Measurements from ENCODE around the gene RSBN1. TPM values are rescaled to one million over a fixed set of nuclear protein-coding genes. Genes with fewer than 3 reads are reported as not detected.

Gene RSBN1
- total RNA-seq, 1 experiment from 2014 or later: 10.7 TPM

DNA sequence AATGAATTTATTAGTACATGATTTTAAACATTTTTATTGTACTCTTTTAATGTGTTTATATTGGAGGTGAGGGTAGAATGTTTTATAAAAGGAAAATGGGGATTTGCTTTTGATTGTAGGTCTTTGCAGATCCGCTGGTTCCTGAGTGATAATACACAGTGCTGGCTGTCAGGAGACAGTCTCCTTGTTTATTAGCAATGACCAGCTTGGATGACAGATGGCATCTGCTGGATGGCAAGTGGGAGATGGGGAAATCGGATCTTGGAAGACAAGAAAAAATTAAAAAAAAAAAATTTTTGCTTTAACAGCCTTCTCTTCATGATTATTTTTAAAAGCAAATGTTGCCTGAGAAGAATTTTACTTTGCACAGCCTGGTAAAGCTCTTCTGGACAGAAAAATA is 48.6 kb downstream of the RSBN1 start:
- peaks cover 12% of the 10 kb centered on the region; the same call in 1 of the 2 replicates for H3K36me3 ChIP-seq (ENCODE audit: control insufficient read depth, insufficient read depth, low read length)
- TF ChIP-seq SIN3A (IDR thresholded peaks at IDR 0.05; ENCODE audit: borderline replicate concordance, insufficient read depth, low read depth, low read length) (no peak), POLR2AphosphoS5 (IDR thresholded peaks at IDR 0.05; ENCODE audit: low read depth, low read length) (no peak), TCF7L2 (IDR thresholded peaks at IDR 0.05; ENCODE audit: low read depth, low read length) (no peak)
- TF ChIP-seq, protein P1, sequence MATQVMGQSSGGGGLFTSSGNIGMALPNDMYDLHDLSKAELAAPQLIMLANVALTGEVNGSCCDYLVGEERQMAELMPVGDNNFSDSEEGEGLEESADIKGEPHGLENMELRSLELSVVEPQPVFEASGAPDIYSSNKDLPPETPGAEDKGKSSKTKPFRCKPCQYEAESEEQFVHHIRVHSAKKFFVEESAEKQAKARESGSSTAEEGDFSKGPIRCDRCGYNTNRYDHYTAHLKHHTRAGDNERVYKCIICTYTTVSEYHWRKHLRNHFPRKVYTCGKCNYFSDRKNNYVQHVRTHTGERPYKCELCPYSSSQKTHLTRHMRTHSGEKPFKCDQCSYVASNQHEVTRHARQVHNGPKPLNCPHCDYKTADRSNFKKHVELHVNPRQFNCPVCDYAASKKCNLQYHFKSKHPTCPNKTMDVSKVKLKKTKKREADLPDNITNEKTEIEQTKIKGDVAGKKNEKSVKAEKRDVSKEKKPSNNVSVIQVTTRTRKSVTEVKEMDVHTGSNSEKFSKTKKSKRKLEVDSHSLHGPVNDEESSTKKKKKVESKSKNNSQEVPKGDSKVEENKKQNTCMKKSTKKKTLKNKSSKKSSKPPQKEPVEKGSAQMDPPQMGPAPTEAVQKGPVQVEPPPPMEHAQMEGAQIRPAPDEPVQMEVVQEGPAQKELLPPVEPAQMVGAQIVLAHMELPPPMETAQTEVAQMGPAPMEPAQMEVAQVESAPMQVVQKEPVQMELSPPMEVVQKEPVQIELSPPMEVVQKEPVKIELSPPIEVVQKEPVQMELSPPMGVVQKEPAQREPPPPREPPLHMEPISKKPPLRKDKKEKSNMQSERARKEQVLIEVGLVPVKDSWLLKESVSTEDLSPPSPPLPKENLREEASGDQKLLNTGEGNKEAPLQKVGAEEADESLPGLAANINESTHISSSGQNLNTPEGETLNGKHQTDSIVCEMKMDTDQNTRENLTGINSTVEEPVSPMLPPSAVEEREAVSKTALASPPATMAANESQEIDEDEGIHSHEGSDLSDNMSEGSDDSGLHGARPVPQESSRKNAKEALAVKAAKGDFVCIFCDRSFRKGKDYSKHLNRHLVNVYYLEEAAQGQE (IDR thresholded peaks at IDR 0.05; ENCODE audit: insufficient read depth in 1 of 2, low read depth in 2 of 2, low read length in 1 of 2): no peak
- H3K27ac ChIP-seq (ENCODE audit: low read length): no peak overlapping the region
- no TSS peak for BruUV-seq (replicated peaks)
- intact Hi-C loops (cut with micrococcal nuclease; ENCODE audit: unreplicated experiment) (no loop called here), in situ Hi-C loops (cut with HindIII; ENCODE audit: low pct_unique_long_range_greater_than_20kb, low sequenced_read_pairs) (no loop called here)
- no peak overlapping the region for H3K4me3 ChIP-seq (ENCODE audit: low read depth in 2 of 2, low read length in 2 of 2)
- H3K27me3 ChIP-seq (ENCODE audit: control insufficient read depth, insufficient read depth, low read length): no peaks in the 10 kb centered on the region
- no peaks in the 10 kb centered on the region for H3K9me3 ChIP-seq (ENCODE audit: control insufficient read depth, insufficient read depth, low read depth, low read length)
- ATAC-seq (no peak), DNase-seq (ENCODE audit: low read depth, low spot score) (no peak)
- H3K4me1 ChIP-seq (ENCODE audit: control insufficient read depth, insufficient read depth, low read length): peaks cover 3% of the 10 kb centered on the region
- ChIA-PET CTCF (interaction anchor here (0.7 kb wide), 1 partner anchor 325 kb away, joined by 3 read pairs; no protein-coding TSS in a partner anchor), POLR2A (interaction anchor here (0.7 kb wide), 1 partner anchor 152 kb away, joined by 3 read pairs; no protein-coding TSS in a partner anchor)

DNA sequence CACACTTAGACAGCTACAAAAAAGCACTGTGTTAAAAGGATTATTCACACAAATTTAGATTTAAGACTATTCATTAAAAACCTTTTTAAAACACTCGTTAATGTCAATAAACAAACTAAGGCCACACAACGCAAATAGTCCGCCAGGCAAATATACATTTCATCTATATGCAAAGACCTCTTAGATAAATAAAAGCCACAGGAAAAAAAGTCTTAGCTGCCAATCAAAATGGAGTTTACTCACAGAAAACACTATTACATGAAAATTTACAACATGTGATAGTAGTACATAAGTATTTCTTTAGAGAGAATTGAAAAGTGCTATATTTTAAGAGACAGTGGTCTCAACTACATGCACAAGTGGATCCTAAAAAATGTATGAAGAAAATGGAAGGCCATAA is 50.3 kb downstream of the RSBN1 start:
- no TSS peak for BruUV-seq (replicated peaks)
- H3K4me1 ChIP-seq (ENCODE audit: control insufficient read depth, insufficient read depth, low read length): peaks cover 6% of the 10 kb centered on the region
- TF ChIP-seq SIN3A (IDR thresholded peaks at IDR 0.05; ENCODE audit: borderline replicate concordance, insufficient read depth, low read depth, low read length) (no peak), TCF7L2 (IDR thresholded peaks at IDR 0.05; ENCODE audit: low read depth, low read length) (no peak), POLR2AphosphoS5 (IDR thresholded peaks at IDR 0.05; ENCODE audit: low read depth, low read length) (no peak)
- TF ChIP-seq, protein P2, sequence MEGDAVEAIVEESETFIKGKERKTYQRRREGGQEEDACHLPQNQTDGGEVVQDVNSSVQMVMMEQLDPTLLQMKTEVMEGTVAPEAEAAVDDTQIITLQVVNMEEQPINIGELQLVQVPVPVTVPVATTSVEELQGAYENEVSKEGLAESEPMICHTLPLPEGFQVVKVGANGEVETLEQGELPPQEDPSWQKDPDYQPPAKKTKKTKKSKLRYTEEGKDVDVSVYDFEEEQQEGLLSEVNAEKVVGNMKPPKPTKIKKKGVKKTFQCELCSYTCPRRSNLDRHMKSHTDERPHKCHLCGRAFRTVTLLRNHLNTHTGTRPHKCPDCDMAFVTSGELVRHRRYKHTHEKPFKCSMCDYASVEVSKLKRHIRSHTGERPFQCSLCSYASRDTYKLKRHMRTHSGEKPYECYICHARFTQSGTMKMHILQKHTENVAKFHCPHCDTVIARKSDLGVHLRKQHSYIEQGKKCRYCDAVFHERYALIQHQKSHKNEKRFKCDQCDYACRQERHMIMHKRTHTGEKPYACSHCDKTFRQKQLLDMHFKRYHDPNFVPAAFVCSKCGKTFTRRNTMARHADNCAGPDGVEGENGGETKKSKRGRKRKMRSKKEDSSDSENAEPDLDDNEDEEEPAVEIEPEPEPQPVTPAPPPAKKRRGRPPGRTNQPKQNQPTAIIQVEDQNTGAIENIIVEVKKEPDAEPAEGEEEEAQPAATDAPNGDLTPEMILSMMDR (IDR thresholded peaks at IDR 0.05): no peak
- DNase-seq (ENCODE audit: low read depth, low spot score) (no peak), ATAC-seq (no peak)
- H3K4me3 ChIP-seq (ENCODE audit: low read depth in 2 of 2, low read length in 2 of 2): no peak overlapping the region
- no peaks in the 10 kb centered on the region for H3K27me3 ChIP-seq (ENCODE audit: control insufficient read depth, insufficient read depth, low read length)
- ChIA-PET CTCF (no interaction called here), POLR2A (no interaction called here)
- intact Hi-C loops (cut with micrococcal nuclease; ENCODE audit: unreplicated experiment) (no loop called here), in situ Hi-C loops (cut with HindIII; ENCODE audit: low pct_unique_long_range_greater_than_20kb, low sequenced_read_pairs) (no loop called here)
- H3K9me3 ChIP-seq (ENCODE audit: control insufficient read depth, insufficient read depth, low read depth, low read length): no peaks in the 10 kb centered on the region
- H3K36me3 ChIP-seq (ENCODE audit: control insufficient read depth, insufficient read depth, low read length): peaks cover 12% of the 10 kb centered on the region
- H3K27ac ChIP-seq (ENCODE audit: low read length): no peak overlapping the region
